ENCODE measurements around the gene SLC22A4. TPM values are rescaled to one million over a fixed set of nuclear protein-coding genes. Genes with fewer than 3 reads are reported as not detected.

Gene SLC22A4
- total RNA-seq, 3 donors from 2014 or later, result 1.3 to 4.5 (median 2.3) TPM

- H3K4me1 ChIP-seq, result peaks cover 21 to 42% of the 10 kb centered on the region in 2 donors
Measured at GRCh38 chr5:132385326-132386105, 91.3 kb downstream of the SLC22A4 start.

GRCh38 chr5:132386644-132387286 is 92.6 kb downstream of the SLC22A4 start:
- Histone ChIP-seq H3K4me1 (peaks cover 21 to 42% of the 10 kb centered on the region in 2 donors), H3K36me3 (no peaks in the 10 kb centered on the region), H3K4me3 (peak overlapping the region in 1 of 3 donors; percentile 13), H3K9me3 (no peaks in the 10 kb centered on the region), H3K27me3 (no peaks in the 10 kb centered on the region), H3K27ac (peak overlapping the region; percentile 96 to 97)
- peak in 2 of 3 donors; percentile 13 to 67 for TF ChIP-seq POLR2AphosphoS5 (IDR thresholded peaks at IDR 0.05)
- TF ChIP-seq POLR2A (IDR thresholded peaks at IDR 0.05), result no peak
- peak; percentile 78 to 83 (median 82) for TF ChIP-seq CTCF (IDR thresholded peaks at IDR 0.05)
- peak in 1 of 2 donors; percentile 63 for DNase-seq (ENCODE audit: low spot score in 2 of 2)
- intact Hi-C loops (cut with DNase I; ENCODE audit: low total_unique reads), result loop anchor here (5.0 kb wide), 1 partner anchor 111 kb away; no protein-coding TSS in a partner anchor

More at GRCh38 chr5:132385326-132386105, 91.3 kb downstream of the SLC22A4 start:
- Histone ChIP-seq H3K27ac (peak overlapping the region; percentile 32 to 97), H3K36me3 (no peaks in the 10 kb centered on the region), H3K27me3 (no peaks in the 10 kb centered on the region), H3K4me3 (no peak overlapping the region), H3K9me3 (no peaks in the 10 kb centered on the region)
- TF ChIP-seq POLR2AphosphoS5 (IDR thresholded peaks at IDR 0.05), result no peak
- TF ChIP-seq CTCF (IDR thresholded peaks at IDR 0.05), result peak in 2 of 3 donors; percentile 76 to 77
- no peak for DNase-seq (ENCODE audit: low spot score in 2 of 2)
- intact Hi-C loops (cut with DNase I; ENCODE audit: low total_unique reads), result loop anchor here (5.0 kb wide), 1 partner anchor 112 kb away; no protein-coding TSS in a partner anchor

- no peaks in the 10 kb centered on the region for H3K27me3 ChIP-seq
- peak overlapping the region; percentile 96 to 97 for H3K27ac ChIP-seq
- peaks cover 21 to 42% of the 10 kb centered on the region in 2 donors for H3K4me1 ChIP-seq
- no peaks in the 10 kb centered on the region for H3K36me3 ChIP-seq
- intact Hi-C loops (cut with DNase I; ENCODE audit: low total_unique reads), result loop anchor here (5.0 kb wide), 1 partner anchor 110 kb away; no protein-coding TSS in a partner anchor
- H3K9me3 ChIP-seq, result no peaks in the 10 kb centered on the region
- TF ChIP-seq POLR2A (IDR thresholded peaks at IDR 0.05), result no peak
- peak in 1 of 3 donors; percentile 20 for TF ChIP-seq CTCF (IDR thresholded peaks at IDR 0.05)
- peak; percentile 62 to 75 (median 74) for TF ChIP-seq POLR2AphosphoS5 (IDR thresholded peaks at IDR 0.05)
- H3K4me3 ChIP-seq, result peak overlapping the region in 1 of 3 donors; percentile 26
- peak in 1 of 2 donors; percentile 81 for DNase-seq (ENCODE audit: low spot score in 2 of 2)
Measured at GRCh38 chr5:132387640-132388117, 93.5 kb downstream of the SLC22A4 start.

GRCh38 chr5:132388244-132389050 is 94.3 kb downstream of the SLC22A4 start:
- H3K27ac ChIP-seq, result peak overlapping the region; percentile 96 to 97
- no peaks in the 10 kb centered on the region for H3K36me3 ChIP-seq
- intact Hi-C loops (cut with DNase I; ENCODE audit: low total_unique reads), result loop anchor here (5.0 kb wide), 1 partner anchor 109 kb away; no protein-coding TSS in a partner anchor
- no peaks in the 10 kb centered on the region for H3K9me3 ChIP-seq
- H3K4me1 ChIP-seq, result peaks cover 21 to 42% of the 10 kb centered on the region in 2 donors
- TF ChIP-seq POLR2A (IDR thresholded peaks at IDR 0.05) (no peak), POLR2AphosphoS5 (IDR thresholded peaks at IDR 0.05) (no peak), CTCF (IDR thresholded peaks at IDR 0.05) (no peak)
- H3K27me3 ChIP-seq, result no peaks in the 10 kb centered on the region
- no peak for DNase-seq (ENCODE audit: low spot score in 2 of 2)
- peak overlapping the region in 1 of 3 donors; percentile 26 for H3K4me3 ChIP-seq
